ENCODE data around the gene OLFM4. TPM values are rescaled to one million over a fixed set of nuclear protein-coding genes. Genes with fewer than 3 reads are reported as not detected.
A peak's percentile ranks its signal among the peaks of the same experiment; 100 is the strongest.

OLFM4 gene
- total RNA-seq, 4 donors from 2014 or later: 613 to 1,604 (median 1,215) TPM

DNA sequence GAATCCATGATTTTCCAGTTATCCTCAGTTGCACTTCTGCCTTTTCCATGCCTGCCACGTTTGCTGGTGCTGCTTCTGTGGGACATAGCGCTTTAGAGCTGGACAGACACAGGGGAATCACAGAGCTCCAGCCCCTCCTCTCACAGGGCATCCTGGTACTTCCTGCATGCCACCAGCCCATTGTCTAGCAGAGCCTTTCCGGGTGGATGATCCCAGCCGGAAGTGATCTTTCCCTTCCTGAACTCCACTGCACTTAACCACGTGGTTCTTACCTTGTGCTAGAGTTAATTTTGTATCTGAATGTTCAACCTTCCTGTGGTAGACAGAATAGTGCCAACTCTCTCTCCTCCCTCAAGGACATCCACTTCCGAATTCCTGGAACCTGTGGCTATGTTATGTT lies 12.6 kb upstream of the OLFM4 start:
- no peaks in the 10 kb centered on the region for H3K9me3 ChIP-seq
- TF ChIP-seq CTCF (IDR thresholded peaks at IDR 0.05): no peak
- TF ChIP-seq POLR2A (IDR thresholded peaks at IDR 0.05): no peak
- H3K4me3 ChIP-seq: no peak overlapping the region
- no peak for DNase-seq
- H3K27me3 ChIP-seq: no peaks in the 10 kb centered on the region
- peak overlapping the region in 1 of 4 donors; percentile 1 for H3K27ac ChIP-seq
- H3K36me3 ChIP-seq: no peaks in the 10 kb centered on the region
- H3K4me1 ChIP-seq: no peaks in the 10 kb centered on the region

DNA sequence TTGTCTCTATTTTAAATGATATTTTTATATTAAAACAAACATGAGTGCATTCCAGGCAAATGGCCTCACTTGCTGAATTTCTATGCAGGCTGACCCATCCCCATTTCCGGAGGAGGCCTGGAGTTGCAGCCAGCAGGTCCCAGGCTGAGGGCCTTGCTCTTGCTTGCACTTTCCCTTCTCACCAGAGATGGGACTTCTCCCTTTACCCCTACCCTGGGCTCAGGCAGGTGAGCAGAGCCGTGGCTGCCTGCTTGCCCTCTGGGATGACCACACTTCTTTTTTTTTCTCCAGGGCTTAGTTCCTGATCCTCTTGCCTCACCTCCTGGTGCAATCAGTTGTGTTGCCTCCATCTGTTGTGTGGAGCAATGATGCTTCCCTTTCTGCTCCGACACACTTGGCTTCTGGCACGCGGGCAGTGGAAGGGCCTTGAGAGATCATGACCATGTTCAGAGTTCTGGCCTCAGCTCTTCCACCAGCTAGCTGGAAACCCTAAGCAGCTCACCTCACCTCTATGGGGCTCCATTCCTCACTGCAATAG lies 11.1 kb upstream of the OLFM4 start:
- no peaks in the 10 kb centered on the region for H3K9me3 ChIP-seq
- no peak overlapping the region for H3K27ac ChIP-seq
- no peak for TF ChIP-seq POLR2A (IDR thresholded peaks at IDR 0.05)
- no peak for TF ChIP-seq CTCF (IDR thresholded peaks at IDR 0.05)

DNA sequence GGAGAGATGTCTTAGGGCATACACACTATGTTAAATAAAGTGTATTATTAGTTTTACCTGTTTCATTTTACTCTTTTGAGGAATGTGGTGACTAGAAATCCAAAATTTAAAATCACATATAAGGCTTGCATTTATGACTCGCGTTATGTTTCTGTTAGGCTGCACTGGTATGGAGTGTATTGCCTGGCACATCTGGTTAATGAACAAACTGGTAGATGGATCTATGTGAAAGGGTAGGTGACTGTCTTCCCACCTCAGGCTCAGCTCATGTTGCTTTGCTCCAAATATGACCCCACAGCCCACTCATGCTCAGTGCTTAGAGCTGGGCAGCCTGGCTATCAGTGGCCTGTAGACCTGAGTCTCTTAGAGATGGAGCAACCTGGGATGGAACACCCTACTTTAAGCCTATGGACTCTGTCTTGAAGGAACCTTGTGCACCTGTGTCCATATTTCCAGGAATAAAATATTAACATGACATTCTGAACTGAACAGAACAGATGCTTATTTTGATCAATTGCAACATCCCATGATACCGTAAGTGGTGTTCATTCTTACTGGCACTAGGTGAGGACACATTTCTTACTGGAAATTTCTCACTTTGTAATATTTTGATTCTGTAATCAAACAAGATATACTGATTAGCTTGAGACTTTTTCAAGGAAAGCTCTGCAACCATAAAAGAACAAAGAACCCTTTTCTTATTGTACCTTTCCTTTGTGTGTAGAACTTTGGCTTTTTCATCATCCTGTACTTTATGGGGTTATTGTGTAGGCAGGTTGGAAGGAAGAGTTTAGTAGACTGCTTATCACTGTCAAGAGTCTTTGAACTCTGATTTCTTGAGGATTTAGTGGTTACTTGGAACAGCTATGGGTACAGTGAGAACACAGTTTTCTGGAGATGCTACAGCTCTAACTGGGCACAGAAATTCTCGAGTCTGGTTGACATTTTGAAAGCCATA lies 9.6 kb upstream of the OLFM4 start:
- no peak for DNase-seq
- no peaks in the 10 kb centered on the region for H3K4me1 ChIP-seq
- TF ChIP-seq POLR2A (IDR thresholded peaks at IDR 0.05) (no peak), CTCF (IDR thresholded peaks at IDR 0.05) (no peak)
- H3K4me3 ChIP-seq: no peak overlapping the region
- no peaks in the 10 kb centered on the region for H3K9me3 ChIP-seq
- no peaks in the 10 kb centered on the region for H3K27me3 ChIP-seq
- H3K36me3 ChIP-seq: no peaks in the 10 kb centered on the region
- H3K27ac ChIP-seq: peak overlapping the region in 1 of 4 donors; percentile 14

More for the DNA sequence above, 11.1 kb upstream of the OLFM4 start:
- Histone ChIP-seq H3K27me3 (no peaks in the 10 kb centered on the region), H3K4me1 (no peaks in the 10 kb centered on the region), H3K36me3 (no peaks in the 10 kb centered on the region), H3K4me3 (no peak overlapping the region)
- DNase-seq: no peak

DNA sequence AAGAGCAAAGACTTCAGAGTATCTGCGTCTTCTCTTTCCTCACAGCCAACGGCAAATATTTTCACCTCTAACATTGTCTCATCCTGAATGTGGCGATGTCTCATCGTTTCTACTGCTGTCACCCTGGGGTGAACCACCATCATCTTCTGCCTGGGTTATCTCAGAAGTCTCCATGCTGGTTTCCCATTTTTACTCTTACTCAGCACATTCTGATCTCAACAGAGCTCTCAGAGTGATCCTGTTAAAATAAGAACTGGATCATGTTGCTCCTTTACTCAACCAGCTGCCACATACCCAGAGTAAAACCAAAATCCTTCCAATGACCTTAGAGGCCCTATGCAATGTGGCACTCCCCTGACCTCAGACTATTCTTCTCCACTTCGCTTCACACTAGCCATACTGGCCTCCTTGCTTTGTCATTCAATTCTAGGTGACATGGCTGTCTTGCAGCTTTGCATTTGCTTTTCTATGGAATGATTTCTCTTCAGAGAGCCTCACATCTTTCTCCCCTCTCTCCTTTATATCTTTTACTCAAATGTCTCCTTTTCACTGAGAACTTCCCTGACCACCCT lies 7.8 kb upstream of the OLFM4 start:
- no peak for DNase-seq
- Histone ChIP-seq H3K4me3 (no peak overlapping the region), H3K9me3 (no peaks in the 10 kb centered on the region), H3K27ac (no peak overlapping the region), H3K36me3 (no peaks in the 10 kb centered on the region), H3K4me1 (no peaks in the 10 kb centered on the region), H3K27me3 (no peaks in the 10 kb centered on the region)
- TF ChIP-seq CTCF (IDR thresholded peaks at IDR 0.05) (no peak), POLR2A (IDR thresholded peaks at IDR 0.05) (no peak)

- Histone ChIP-seq H3K4me3 (no peak overlapping the region), H3K36me3 (no peaks in the 10 kb centered on the region), H3K27ac (no peak overlapping the region), H3K9me3 (no peaks in the 10 kb centered on the region), H3K4me1 (no peaks in the 10 kb centered on the region), H3K27me3 (no peaks in the 10 kb centered on the region)
- TF ChIP-seq POLR2A (IDR thresholded peaks at IDR 0.05) (no peak), CTCF (IDR thresholded peaks at IDR 0.05) (no peak)
- no peak for DNase-seq
These were observed 5.4 kb upstream of the OLFM4 start for GRCh38 chr13:53023246-53023645.
